Activated CD4-positive, alpha-beta T cell treated with anti-CD3 and anti-CD28 coated beads for 4 hours (primary cell): ENCODE results near the gene ZNF415.
"Not testable (repeated sequence)": the region's sequence is repeated elsewhere in the genome, so short reads cannot be mapped to it uniquely, and the experiment has no call there.

ENCODE experiments used
- DNase-seq, 2 donors: peaks; one replicate each; pipeline ENCODE4 v3.0.0-alpha.2; 2020

The ZNF415 gene

DNA sequence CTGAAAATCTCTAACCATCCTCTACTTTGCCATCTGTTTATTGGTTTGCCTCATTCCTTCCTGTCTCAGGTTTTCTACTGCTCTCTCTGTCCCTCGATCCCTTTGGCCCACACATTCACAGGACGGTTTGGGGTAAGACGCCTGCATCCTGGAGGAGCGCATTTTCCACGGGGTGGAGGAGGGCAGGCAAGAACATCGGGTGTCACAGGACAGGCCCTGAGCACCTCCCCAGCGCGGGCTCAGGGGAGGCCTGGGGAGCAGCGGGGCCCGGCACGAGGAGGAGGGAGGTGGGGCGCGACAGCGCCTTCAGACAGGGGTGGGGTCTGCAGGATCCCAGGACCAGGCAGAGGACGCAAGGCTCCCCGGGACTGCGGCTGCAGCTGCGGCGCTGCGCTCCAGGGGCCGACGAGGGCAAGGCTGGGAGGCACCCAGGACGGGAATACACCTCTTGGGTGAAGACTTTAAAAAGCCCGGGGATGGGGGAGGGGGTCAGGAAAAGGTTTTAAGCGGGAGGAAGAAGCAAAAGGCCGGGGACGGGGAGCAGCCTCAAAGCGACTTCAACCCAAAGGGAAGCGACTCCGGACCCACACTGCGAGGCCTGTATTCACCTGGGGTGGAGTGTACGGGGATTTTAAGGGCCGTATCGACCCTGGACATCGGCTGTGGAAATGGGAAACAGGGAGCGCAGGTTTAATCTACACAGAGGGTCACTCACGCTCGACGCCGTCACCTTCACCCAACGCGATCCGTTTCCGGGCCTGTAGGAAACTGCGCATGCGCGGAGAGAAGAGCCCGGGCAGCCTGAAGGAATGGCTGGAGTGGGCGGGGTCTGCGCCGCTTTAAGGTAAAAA is at the start of gene ZNF415:
ZNF415 (minus strand) TSS at position 770 of the 851 bp plus-strand sequence. CDS start 10,234 bp downstream, outside the sequence.
- DNase-seq, result peak; percentile 21 to 26

DNA sequence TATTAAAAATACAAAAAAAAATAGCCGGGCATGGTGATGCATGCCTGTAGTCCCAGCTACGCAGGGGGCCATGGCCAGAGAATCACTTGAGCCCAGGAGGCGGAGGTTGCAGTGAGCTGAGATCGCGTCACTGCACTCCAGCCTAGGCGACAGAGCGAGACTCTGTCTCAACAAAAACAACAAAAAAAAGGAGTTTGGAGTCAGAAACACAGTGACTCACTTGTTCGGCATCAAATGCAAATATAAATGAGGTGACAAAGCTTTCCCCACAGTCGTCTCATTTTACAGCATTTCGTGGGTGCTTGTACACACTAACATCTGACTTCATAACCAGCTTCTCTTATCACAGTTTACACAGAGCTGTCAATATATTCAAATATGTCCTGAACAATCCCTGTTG is 49.5 kb upstream of the ZNF415 start:
- DNase-seq, result no peak

DNA sequence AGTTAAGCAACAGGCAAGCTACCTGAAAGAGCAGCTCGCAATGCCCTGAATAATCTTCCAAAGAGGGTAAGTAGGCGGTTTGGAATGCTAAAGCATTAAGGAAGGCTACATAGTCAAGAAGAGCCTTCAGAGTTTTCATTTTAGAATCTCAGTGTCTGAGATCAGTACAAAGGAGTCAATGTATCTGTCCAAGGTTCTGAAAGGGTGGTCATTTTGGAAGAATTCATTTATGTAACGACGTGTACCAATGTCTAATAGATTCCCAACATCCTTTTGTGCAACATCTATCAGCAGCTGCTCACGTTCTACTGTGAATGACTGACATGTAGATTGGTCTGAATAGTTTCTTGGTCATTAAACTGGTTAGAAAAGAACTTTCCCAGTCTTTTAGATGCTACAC is 45.3 kb upstream of the ZNF415 start:
- DNase-seq, result no peak

DNA sequence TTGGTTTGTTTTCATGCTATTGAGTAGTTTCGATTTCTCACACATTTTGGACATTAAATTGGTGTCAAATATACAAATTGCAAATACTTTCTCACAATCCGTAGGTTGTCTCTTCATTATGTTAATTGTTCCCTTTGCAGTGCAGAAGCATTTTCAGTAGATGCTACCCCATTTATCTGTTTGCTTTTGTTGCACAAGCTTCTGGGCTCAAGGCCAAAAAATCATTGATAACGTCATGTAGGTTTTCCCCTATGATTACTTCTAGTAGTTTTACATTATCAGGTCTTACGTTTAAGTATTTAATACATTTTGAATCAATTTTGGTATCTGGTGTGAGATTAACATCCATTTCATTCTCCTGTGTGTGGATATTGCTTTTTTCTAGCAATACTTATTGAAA is 40.2 kb upstream of the ZNF415 start:
- DNase-seq, result no peak

DNA sequence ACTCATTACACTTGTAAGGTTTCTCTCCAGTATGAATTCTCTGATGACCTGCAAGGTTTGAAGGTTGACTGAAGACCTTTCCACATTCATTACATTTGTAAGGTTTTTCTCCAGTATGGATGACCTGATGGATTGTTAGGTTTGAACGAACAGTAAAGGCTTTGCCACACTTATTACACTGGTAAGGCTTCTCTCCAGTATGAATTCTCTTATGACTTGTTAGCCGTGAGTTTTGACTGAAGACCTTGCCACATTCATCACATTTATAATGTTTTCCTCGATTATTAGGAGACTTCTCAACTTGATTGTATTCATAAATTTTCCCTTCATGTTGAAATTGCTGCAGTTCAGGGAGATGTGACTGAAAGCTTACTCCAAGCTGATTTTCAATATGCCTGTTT is 33.0 kb upstream of the ZNF415 start:
- DNase-seq, result no peak

DNA sequence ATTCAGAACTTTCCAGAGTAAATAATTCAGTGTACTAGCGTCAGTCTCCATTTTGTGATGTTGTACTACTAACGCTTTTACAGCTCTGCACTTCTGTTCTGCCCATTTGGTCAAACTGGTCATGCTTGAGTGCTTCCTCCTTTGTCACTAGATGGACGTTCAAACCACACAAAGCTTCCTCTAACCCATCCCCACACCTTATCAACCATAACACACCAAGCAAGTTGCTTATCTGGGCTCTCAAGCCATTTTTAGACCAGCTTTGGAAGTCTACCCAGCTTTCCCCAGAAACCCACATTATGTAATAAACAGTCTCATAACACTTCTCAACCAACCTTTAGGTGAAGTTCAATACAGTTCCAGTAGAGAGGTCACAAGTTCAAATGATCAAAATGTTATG is 28.4 kb upstream of the ZNF415 start:
- no peak for DNase-seq

DNA sequence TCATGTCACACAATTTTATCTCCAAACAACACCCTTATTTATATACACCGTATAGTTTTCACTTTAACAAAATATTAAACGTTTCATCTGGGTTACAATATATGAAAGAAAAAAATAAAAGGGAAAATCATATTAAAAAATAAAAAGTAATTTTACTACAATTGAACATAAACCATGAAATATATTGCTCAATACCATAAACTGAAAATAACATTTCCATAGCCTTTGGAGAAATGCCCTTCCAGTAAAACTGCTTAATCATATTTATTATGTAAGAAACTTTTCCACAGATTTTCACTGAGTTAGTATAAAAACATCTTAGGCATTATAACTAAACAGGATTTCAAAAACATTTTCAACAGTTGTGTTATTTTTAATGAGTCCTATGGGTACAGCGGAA is 27.6 kb upstream of the ZNF415 start:
- no peak for DNase-seq

DNA sequence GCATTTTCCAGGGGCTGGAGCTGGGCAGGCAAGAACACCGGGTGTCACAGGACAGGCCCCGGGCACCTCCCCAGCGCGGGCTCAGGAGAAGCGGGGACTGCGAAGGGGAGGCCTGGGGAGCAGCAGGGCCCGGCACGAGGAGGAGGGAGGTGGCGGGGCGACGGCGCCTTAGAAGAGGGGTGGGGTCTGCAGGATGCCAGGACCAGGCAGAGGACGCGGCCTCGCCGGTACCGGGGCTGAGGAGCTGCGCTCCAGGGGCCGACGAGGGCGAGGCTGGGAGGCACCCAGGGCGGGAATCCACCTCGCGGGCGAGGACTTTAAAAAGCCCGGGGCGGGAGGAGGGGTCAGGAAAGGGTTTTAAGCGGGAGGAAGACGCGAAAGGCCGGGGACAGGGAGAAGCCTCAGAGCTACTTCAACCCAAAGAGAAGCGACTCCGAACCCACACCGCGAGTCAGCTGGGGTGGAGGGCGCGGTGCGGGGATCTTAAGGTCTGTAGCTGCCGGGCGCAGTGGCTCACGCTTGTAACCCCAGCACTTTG is 25.5 kb upstream of the ZNF415 start:
- peak; percentile 14 to 34 for DNase-seq

DNA sequence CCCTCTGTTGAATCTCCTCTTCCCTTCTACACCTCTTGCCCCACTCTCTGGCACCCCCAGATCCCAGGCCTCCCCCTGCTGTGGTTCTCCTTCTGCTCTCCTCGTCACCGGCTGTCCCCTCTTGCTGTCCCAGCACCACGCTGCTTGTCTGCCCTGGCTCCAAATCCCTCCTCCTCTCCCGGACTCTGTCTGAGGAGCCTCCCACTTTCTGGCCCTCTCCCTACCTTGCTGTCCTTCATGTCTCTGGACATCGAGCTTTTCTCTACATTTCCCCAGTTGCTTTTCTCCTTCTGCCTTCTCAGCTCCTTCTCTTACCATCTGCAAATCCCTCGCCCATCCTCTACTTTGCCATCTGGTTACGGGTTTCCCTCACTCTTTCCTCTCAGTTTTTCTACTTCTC is 24.9 kb upstream of the ZNF415 start:
- no peak for DNase-seq

DNA sequence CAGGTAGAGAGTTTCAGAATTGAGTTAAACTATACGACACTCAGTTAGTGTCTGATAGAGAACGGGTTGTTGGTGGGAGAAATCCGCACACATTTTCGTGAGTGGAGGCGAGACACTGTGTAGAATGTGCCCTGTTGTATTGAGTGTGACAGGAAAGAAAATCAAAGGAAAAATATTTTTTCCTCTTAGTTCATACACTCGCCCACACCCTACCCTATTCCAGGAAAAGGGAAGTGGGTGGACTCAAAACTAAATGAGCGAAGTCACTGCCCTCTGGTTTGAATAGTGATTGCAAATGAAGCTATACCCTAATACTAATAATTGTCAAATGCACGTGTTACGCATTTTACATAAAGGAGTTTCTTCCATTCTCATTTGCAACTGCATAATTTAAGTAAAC is 24.1 kb upstream of the ZNF415 start:
- DNase-seq, result no peak

DNA sequence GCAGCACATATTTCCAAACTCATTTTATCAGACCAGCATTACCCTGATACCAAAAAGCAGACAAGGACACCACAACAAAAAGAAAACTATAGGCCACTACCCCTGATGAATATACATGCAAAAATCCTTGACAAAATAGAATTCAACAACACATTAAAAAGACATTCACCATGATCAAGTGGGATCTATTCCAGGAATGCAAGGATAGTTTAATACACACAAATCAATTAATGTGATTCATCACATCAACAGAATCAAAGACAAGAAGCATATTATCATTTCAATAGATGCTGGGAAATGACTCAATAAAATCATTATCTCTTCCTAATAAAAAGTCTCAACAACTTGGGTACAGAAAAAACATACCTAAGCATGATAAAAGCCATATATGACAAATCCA is 14.9 kb upstream of the ZNF415 start:
- no peak for DNase-seq

DNA sequence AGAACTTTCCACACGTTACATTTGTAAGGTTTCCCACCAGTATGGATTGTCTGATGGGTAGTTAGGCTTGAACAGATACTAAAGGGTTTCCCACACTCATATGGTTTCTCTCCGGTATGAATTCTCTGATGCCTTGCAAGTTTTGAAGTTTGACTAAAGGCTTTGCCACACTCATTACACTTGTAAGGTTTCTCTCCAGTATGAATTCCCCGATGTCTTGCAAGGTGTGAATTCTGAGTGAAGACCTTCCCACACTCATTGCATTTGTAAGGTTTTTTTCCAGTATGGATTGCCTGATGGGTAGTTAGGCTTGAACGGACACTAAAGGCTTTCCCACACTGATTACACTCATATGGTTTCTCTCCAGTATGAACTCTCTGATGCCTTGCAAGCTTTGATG is 7.6 kb upstream of the ZNF415 start:
- DNase-seq, result no peak

DNA sequence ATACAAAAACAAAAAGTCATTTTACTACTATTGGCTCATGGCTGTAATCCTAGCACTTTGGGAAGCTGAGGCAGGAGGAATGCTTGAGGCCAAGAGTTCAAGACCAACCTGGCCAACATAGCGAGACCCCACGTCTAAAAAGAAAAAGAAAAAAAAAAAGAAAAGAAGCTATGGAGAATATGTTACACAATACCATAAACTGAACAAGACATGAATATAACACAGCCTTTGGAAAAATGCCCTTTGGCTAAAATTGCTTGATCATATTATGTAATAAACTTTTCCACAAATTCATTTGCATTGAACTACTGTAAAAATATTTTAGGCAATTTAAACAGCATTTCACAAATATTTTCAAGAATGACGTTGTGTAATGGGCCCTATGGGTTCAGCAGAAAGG is 3.7 kb upstream of the ZNF415 start:
- no peak for DNase-seq

DNA sequence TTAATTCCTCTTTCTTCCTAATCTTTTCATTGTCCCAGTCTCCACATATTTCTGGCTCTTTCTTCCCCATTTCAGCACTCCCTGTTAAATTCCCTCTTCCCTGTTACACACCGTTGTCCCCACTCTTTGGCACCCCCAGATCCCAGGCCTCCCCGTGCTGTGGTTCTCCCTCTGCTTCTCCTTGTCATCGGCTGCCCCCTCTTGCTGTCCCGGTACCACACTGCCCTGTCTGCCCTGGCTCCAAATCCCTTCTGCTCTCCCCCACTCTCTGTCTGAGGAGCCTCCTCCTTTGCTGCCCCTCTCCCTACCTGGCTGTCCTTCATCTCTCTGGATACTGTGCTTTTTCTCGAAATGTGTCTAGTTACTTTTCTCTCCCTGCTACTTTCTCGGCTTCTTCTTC is 983 bp downstream of the ZNF415 start:
- DNase-seq, result no peak

DNA sequence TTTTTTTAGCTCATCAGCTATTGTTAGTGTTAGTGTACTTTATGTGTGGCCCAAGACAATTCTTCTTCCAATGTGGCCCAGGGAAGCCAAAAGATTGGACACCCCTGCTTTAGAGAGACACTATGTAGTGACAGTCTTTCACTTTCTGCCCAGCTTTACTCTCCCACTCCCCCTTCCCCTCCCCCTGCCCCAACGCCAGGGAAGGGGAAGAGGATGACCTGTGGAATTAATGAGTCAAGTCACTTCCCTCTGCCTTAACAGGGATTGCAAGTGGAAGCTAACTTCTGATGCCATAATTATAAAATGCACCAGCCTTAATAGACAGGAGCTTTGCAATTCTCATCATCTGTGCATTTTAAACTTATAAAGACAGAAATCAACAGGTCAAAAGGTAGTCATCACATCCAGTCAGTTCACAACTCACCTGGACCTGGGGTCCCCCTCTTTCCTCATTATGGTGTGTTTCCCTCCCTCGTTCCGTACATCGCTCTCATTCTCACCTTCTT is 1.6 kb downstream of the ZNF415 start:
- DNase-seq, result no peak

DNA sequence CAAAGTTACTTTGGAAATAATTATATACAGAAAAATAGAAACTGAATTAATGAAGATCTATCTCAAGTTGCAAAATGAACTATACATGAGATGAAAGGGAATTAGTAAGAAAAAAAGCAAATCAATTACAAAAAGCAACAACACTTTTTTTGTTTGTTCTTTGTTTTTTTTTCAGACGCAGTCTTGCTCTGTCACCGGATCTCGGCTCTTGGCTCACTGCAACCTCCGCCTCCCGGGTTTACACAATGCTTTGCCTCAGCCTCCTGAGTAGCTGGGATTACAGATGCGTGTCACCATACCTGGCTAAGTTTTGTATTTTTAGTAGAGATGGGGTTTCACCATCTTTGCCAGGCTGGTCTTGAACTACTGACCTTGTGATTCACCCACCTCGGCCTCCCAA is 2.2 kb downstream of the ZNF415 start:
- DNase-seq, result no peak

DNA sequence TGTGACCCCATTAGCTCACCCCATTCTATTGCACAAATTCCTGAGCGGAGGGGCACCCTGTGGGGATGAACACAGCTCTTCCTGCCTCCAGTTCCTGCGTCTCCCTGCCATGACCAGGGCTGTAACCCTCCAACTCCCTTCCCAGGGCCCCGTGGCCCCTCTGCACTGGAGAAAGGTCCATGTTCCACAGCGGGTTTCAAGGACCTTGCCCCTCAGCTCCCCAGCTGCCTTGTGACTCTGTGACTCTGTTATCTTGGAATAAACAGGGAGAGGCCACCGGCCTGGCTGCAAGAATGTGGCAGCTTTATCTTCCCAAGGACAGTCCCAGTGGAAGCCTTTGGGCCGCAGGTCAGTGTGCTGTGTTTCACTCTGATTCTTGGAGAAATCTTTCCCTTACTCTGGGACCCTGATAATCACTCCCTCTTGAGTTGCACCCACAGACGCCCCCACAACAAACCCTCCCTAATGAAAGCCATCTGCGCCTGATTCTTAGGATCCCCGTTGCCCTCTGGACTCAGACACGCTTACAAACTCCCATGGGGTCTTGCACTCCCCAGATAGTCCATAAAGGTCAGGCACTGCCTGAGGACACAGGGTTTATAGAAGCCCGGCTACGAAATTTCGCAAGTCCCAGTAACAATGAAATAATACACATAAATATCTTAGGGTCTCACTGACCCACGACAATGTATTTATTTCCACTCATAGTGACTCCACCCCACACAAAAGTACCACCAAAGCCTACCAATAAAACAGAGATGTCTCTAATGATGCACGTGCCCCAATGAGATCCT is 5.8 kb downstream of the ZNF415 start:
- DNase-seq, result not testable (repeated sequence)

DNA sequence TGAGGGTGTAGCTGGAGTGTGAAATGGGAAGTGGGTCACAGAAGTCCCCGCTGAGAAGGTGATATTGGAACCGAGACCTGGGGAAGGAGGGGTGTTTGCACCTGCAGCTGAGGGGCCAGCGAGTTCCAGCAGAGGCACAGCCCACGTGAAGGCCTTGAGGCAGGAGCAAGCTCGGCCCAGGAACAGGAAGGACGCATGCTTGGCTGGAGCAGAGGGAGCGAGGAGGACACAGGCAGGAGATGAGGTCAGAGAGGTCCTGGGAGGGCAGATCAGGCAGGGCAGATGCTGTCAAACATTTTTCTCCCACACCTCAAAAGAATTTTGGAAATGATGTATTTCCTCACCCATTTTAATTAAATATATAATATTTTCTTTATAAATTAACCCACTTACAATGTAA is 9.3 kb downstream of the ZNF415 start:
- no peak for DNase-seq

DNA sequence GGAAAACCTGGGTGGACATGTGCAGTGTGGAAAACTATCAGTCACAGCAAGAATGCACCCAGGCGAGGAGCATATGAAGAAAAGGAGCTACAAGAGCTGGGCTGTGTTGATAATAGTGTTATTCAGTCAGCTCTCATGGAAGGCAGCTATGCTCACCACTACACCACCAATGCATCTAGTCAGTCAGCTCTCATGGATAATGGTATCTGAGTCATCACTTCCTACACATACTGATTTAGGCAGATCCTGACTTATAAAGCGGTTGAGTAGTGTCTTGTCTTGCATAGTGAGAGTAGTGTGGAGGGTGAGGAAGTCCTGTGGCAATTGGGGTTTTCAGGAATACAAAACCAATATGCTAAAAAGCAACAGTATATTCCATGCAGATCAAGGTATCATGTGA is 20.4 kb downstream of the ZNF415 start:
- DNase-seq, result no peak

DNA sequence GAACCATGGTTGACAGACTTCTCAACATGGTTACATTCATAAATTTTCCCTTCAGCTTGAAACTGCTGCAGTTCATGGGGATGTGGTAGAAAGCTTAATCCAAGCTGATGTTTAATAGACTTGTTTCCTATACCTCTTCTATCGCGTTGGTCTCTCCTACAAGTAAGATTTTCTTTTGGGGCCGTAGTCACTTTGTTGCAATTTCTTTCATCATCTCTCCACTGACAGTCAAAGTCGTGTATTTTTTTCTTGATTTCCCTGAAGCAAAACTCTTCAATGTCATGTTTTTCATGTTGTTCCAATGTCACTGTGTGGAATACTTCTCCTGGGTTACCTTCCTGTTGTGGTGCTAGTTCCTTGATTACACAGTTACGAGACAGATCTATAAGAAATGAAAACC is 23.2 kb downstream of the ZNF415 start:
- no peak for DNase-seq

DNA sequence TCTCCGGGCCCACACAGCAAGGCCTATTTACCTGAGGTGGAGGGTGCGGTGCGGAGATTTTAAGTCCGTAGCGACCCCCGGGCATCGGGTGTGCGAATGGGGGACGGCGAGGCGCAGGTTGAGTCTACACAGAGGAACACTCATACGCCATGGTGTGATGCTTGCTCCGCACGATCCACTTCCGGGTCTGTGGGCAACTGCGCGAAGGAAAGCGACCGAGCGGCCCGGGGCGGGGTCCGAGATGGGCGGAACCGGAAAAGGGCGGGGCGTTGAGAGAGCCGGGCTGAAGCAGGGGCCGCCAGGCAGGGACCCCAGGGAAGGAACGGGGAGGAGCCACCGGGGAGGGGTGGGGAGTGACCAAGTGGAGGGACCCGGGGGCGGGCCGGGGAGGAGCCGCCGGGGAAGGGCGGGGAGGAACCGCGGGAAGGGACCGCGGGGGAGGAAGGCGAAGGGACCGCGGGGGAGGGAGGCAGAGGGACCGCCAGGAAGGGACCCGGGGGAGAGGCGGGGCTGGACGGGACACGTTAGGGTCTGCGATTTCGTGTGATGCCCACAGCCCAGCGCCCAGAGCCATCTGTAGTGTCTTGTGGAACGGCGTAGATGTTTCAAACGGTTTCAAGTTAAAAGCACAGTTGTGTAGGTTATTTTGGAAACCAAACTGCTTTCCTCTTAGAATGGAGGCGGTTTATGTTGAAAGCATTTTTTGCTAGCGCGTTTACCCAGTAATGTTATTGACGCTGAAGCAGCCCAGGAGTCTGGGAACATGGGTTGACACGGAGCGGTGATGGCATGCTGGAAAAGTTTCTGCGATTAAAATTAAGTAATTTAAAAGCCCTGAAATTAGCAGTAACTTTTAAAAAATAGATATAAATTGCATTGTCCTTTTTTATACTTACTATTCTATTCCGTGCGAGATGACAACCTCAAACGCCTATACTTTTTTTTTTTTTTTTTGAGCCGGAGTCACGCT is 29.2 kb downstream of the ZNF415 start, which contains the start of gene ZNF160:
ZNF160 (minus strand) TSS at position 189 of the 970 bp plus-strand sequence. CDS start 17,146 bp downstream, outside the sequence.
- DNase-seq, result peak; percentile 98 to 99

DNA sequence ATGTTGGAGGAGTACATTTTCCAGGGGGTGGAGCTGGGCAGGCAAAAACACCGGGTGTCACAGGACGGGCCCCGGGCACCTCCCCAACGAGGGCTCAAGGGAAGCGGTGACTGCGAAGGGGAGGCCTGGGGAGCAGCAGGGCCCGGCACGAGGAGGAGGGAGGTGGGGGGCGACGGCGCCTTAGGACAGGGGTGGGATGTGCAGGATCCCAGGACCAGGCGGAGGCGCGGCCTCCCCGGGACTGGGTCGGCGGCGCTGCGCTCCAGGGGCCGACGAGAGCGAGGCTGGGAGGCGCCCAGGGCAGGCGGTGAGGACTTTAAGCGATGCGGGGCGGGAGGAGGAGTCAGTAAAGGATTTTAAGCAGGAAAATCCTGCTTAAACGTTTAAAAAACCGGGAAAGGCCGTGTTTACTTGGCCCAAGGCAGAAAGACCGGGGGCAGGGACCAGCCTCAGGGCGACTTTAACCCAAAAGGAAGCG is 29.9 kb downstream of the ZNF415 start:
- DNase-seq, result peak; percentile 17 to 28
